Measurements from ENCODE around the gene SPPL2C.

Gene SPPL2C

DNA sequence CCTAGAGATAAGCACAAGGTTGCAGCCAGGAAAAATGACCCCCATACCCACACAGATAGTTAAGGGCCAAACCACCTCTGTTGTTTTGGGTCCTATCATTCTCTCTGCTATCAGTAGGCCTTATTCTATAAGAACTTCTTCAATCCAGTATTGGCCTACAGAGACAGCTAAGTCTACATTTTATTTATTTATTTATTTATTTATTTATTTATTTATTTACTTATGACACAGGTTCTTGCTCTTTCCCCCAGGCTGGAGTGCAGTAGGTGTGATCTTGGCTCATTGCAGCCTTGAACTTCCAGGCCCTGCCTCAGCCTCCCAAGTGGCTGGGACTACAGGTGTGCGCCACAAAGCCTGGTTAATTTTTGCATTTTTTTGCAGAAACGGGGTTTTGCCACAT lies 42.2 kb downstream of the SPPL2C start:
- no peak for DNase-seq

DNA sequence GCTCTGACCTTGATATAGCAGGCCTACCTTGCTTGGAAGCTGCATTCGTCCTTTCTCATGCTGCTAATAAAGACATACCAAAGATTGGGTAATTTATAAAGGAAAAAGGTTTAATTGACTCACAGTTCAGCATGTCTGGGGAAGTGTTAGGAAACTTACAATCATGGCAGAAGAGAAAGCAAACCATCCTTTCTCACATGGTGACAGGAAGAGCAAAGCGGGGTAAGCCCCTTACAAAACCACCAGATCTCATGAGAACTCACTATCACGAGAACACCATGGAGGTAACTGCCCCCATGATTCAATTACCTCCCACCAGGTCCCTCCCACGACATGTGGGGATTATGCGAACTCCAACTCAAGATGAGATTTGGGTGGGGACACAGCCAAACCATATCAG lies 43.7 kb downstream of the SPPL2C start:
- no peak for DNase-seq

DNA sequence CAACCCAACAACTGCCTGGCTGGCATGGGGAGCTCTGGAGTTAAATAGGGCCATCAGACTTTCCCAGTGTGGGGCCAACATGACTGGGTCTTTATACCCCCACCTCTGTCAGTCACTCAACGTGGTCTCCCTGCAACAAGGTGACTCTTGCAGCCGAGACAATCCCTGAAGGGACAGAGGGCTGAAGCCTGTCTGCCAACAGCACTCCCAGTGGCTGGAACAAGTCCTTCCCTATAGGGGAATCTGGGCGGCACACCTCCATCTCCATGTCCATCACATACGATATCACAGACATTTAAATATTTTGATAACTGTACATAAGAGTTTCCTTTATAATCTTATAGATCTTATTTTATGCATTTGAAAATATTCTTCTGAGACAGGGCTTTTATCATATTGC lies 44.9 kb downstream of the SPPL2C start:
- no peak for DNase-seq

- DNase-seq, result no peak
Measured at GRCh38 chr17:45893725-45894021, 49.0 kb downstream of the SPPL2C start.

- DNase-seq, result peak; percentile 81
Measured at GRCh38 chr17:45894022-45894784, 49.5 kb downstream of the SPPL2C start, which contains the start of gene MAPT. Gene MAPT (plus strand): TSS chr17:45894554. CDS start chr17:45962338, 67,784 bp downstream.

- peak; percentile 34 for DNase-seq
Measured at GRCh38 chr17:45895304-45895968, 50.8 kb downstream of the SPPL2C start.

GRCh38 chr17:45895969-45896785 lies 51.5 kb downstream of the SPPL2C start:
- DNase-seq, result no peak

Measured in activated naive CD4-positive, alpha-beta T cell treated with anti-CD3 and anti-CD28 coated beads, Interleukin-2, amount 50 U/mL, for 16 hours (primary cell).